Ishikawa (cell line): Measurements from ENCODE around the gene SNRNP200.

Experiments
- CEBPB ChIP-seq: IDR thresholded peaks from 2 replicates; pipeline ENCODE4 v1.6.1; 2012
- CREB1 ChIP-seq: IDR thresholded peaks from 2 replicates; pipeline ENCODE4 v1.6.1; 2012; ENCODE audit warnings: low read depth
- EGR1 ChIP-seq: IDR thresholded peaks from 2 replicates; pipeline ENCODE4 v1.6.1; 2012
- EP300 ChIP-seq: IDR thresholded peaks from 2 replicates; pipeline ENCODE4 v1.6.1; 2012; ENCODE audit warnings: borderline replicate concordance
- FOXM1 ChIP-seq: IDR thresholded peaks from 2 replicates; pipeline ENCODE4 v1.6.1; 2012; ENCODE audit warnings: low read depth, borderline replicate concordance
- MAX ChIP-seq: IDR thresholded peaks from 2 replicates; pipeline ENCODE4 v1.6.1; 2012
- NFIC ChIP-seq: IDR thresholded peaks from 2 replicates; pipeline ENCODE4 v1.6.1; 2012
- RAD21 ChIP-seq: IDR thresholded peaks from 2 replicates; pipeline ENCODE4 v1.6.1; 2012; ENCODE audit warnings: low read depth
- REST ChIP-seq: IDR thresholded peaks from 2 replicates; pipeline ENCODE4 v1.6.1; 2012; ENCODE audit warnings: low read depth, mild to moderate bottlenecking
- TAF1 ChIP-seq: IDR thresholded peaks from 2 replicates; pipeline ENCODE4 v1.6.1; 2012; ENCODE audit warnings: low read depth, mild to moderate bottlenecking
- TCF12 ChIP-seq: IDR thresholded peaks from 2 replicates; pipeline ENCODE4 v1.6.1; 2012; ENCODE audit warnings: low read depth
- TEAD4 ChIP-seq: IDR thresholded peaks from 2 replicates; pipeline ENCODE4 v1.6.1; 2012
- USF1 ChIP-seq: IDR thresholded peaks from 2 replicates; pipeline ENCODE4 v1.6.1; 2012
- YY1 ChIP-seq: IDR thresholded peaks from 2 replicates; pipeline ENCODE4 v1.6.1; 2012; ENCODE audit warnings: low read depth
- ZBTB7A ChIP-seq: IDR thresholded peaks from 2 replicates; pipeline ENCODE4 v1.6.1; 2012; ENCODE audit warnings: low read depth

Gene SNRNP200

GRCh38 chr2:96333708-96334107 lies 28.4 kb upstream of the SNRNP200 start:
- TF ChIP-seq CREB1 = no peak
- no peak for TF ChIP-seq MAX
- no peak for TF ChIP-seq RAD21
- TF ChIP-seq CEBPB = no peak
- no peak for TF ChIP-seq TCF12
- no peak for TF ChIP-seq ZBTB7A
- no peak for TF ChIP-seq YY1
- no peak for TF ChIP-seq FOXM1
- TF ChIP-seq TAF1 = no peak
- no peak for TF ChIP-seq NFIC
- TF ChIP-seq REST = no peak
- no peak for TF ChIP-seq TEAD4
- TF ChIP-seq EGR1 = no peak
- no peak for TF ChIP-seq EP300

GRCh38 chr2:96330407-96330806 lies 25.1 kb upstream of the SNRNP200 start:
- TF ChIP-seq RAD21 (no peak), CEBPB (no peak), TCF12 (no peak), NFIC (no peak), YY1 (no peak), TAF1 (no peak), MAX (no peak), REST (no peak), USF1 (no peak), EP300 (no peak), CREB1 (no peak), TEAD4 (no peak), EGR1 (no peak), ZBTB7A (no peak), FOXM1 (no peak)

- TF ChIP-seq YY1 = no peak
- TF ChIP-seq CEBPB = peak; percentile 72
- TF ChIP-seq EGR1 = no peak
These were observed 24.5 kb upstream of the SNRNP200 start for GRCh38 chr2:96329874-96330273.

- TF ChIP-seq NFIC (peak; percentile 31; the same call in 1 of the 2 replicates), EP300 (no peak), REST (no peak)
These were observed 24.1 kb upstream of the SNRNP200 start for GRCh38 chr2:96329456-96329855.

GRCh38 chr2:96326990-96327820 lies 21.9 kb upstream of the SNRNP200 start:
- TF ChIP-seq ZBTB7A (no peak), RAD21 (no peak), NFIC (no peak), USF1 (no peak), TCF12 (no peak), REST (no peak), CREB1 (no peak), TEAD4 (no peak), MAX (no peak), EGR1 (no peak), FOXM1 (no peak), TAF1 (no peak), YY1 (no peak), CEBPB (no peak), EP300 (no peak)
